B cell (primary cell): ENCODE data around the gene HOXA3. TPM values are rescaled to one million over a fixed set of nuclear protein-coding genes. Genes with fewer than 3 reads are reported as not detected.

Source experiments
- ATAC-seq: fragments of 200-7000 bp; cut with Tn5 transposase; one replicate; pipeline ENCODE4 v1.10.0; 2021; ENCODE audit warnings: low read depth, mild to moderate bottlenecking, moderate number of reproducible peaks, moderate library complexity
- CTCF ChIA-PET: fragments of 350-600 bp; sonication (Branson Sonifier 250); formaldehyde crosslinking; loops from one replicate; lab custom pipeline; 2021; ENCODE audit warnings: antibody characterized with exemption, inconsistent platforms; lab: Charles Lee
- POLR2A ChIA-PET: fragments of 350-600 bp; sonication (Branson Sonifier 250); formaldehyde crosslinking; loops from one replicate; lab custom pipeline; 2021; ENCODE audit warnings: antibody characterized with exemption; lab: Charles Lee
- DNase-seq: peaks from one replicate; pipeline ENCODE4 v3.0.0; 2013
- H2AFZ ChIP-seq: 2 replicates; pipeline ENCODE4 v1.6.1; 2012; ENCODE audit warnings: mild to moderate bottlenecking, low read depth, low read length; ENCODE audit not compliant: insufficient read depth, poor library complexity, severe bottlenecking
- H3K27ac ChIP-seq, 2 donors: 1 replicate in 1 of 2; 2 replicates in 1 of 2; pipeline ENCODE4 v1.5.1; 2012 to 2013; ENCODE audit warnings: low read length in 2 of 2, mild to moderate bottlenecking in 2 of 2, moderate library complexity in 1 of 2
- H3K27me3 ChIP-seq, 4 experiments: fragments of 200-600 bp in 1 of 4; sonication (generic) in 1 of 4; replicated peaks in 1 of 4; 1 replicate in 2 of 4; 2 replicates in 2 of 4; pipeline versions ENCODE4 v1.6.1 to v1.7.0; 2013 to 2016; ENCODE audit warnings: low read length in 3 of 4, mild to moderate bottlenecking in 2 of 4, mixed read lengths in 1 of 4, moderate library complexity in 1 of 4; ENCODE audit not compliant: insufficient read depth in 4 of 4, control insufficient read depth in 3 of 4; ENCODE audit errors: control extremely low read depth in 1 of 4
- H3K36me3 ChIP-seq, 2 experiments: replicated peaks in 1 of 2; 1 replicate in 1 of 2; 2 replicates in 1 of 2; pipeline versions ENCODE4 v1.6.1 to v1.7.1; 2013; ENCODE audit warnings: low read length in 1 of 2; ENCODE audit not compliant: insufficient read depth in 2 of 2, control insufficient read depth in 1 of 2; ENCODE audit errors: control extremely low read depth in 1 of 2, extremely low read depth in 1 of 2
- H3K4me1 ChIP-seq, 2 donors: fragments of 200-600 bp in 1 of 2; sonication (generic) in 1 of 2; 1 replicate in 1 of 2; 2 replicates in 1 of 2; pipeline versions ENCODE4 v1.5.1 to v1.6.1; 2013 to 2017; ENCODE audit warnings: low read length in 2 of 2; ENCODE audit not compliant: control insufficient read depth in 2 of 2, insufficient read depth in 2 of 2
- H3K4me2 ChIP-seq: replicated peaks from 2 replicates; pipeline ENCODE3; 2012; ENCODE audit warnings: mild to moderate bottlenecking, low read depth, low read length; ENCODE audit not compliant: poor library complexity, severe bottlenecking
- H3K4me3 ChIP-seq, 5 experiments: fragments of 200-600 bp in 1 of 5; sonication (generic) in 1 of 5; 1 replicate in 3 of 5; 2 replicates in 2 of 5; pipeline versions ENCODE4 v1.5.1 to v1.7.0; 2011 to 2016; ENCODE audit warnings: low read length in 4 of 5, mild to moderate bottlenecking in 4 of 5, low read depth in 2 of 5, control low read depth in 1 of 5, moderate library complexity in 1 of 5; ENCODE audit not compliant: insufficient read depth in 1 of 5; ENCODE audit errors: control extremely low read depth in 1 of 5, extremely low read depth in 1 of 5
- H3K79me2 ChIP-seq: fragments of 200-600 bp; sonication (generic); one replicate; pipeline ENCODE4 v1.6.0; 2016; ENCODE audit warnings: low read length; ENCODE audit not compliant: control insufficient read depth, insufficient read depth
- H3K9ac ChIP-seq: fragments of 200-600 bp; sonication (generic); 2 replicates; pipeline ENCODE4 v1.6.1; 2017; ENCODE audit warnings: mild to moderate bottlenecking, low read length, moderate library complexity
- H3K9me3 ChIP-seq, 3 donors: one replicate each; pipeline versions ENCODE4 v1.6.1 to v1.7.1; 2013; ENCODE audit warnings: low read length in 2 of 3; ENCODE audit not compliant: control insufficient read depth in 2 of 3, insufficient read depth in 1 of 3; ENCODE audit errors: control extremely low read depth in 1 of 3
- H4K20me1 ChIP-seq: 2 replicates; pipeline ENCODE4 v1.6.0; 2012; ENCODE audit warnings: mild to moderate bottlenecking, low read length; ENCODE audit not compliant: insufficient read depth, control insufficient read depth, poor library complexity, severe bottlenecking
- H3K27ac Mint-ChIP-seq: one replicate; pipeline ENCODE4 v1.8.0; 2021; ENCODE audit warnings: mixed read lengths
- H3K27me3 Mint-ChIP-seq: one replicate; pipeline ENCODE4 v1.8.0; 2021; ENCODE audit warnings: mixed read lengths
- H3K4me1 Mint-ChIP-seq: one replicate; pipeline ENCODE4 v1.8.0; 2021; ENCODE audit warnings: mixed read lengths
- H3K4me3 Mint-ChIP-seq: one replicate; pipeline ENCODE4 v1.8.0; 2021; ENCODE audit warnings: mixed read lengths
- H3K9me3 Mint-ChIP-seq: one replicate; pipeline ENCODE4 v1.8.0; 2022; ENCODE audit warnings: mixed read lengths; ENCODE audit not compliant: insufficient read depth
- EZH2 ChIP-seq: IDR thresholded peaks from 2 replicates; pipeline ENCODE4 v1.6.1; 2012; ENCODE audit warnings: borderline replicate concordance, low read depth, mild to moderate bottlenecking, moderate library complexity, low read length; ENCODE audit not compliant: insufficient read depth, poor library complexity, severe bottlenecking
- WGBS: methylation state at CpG from one replicate; pipeline ENCODE4 v1.1.5; 2013; ENCODE audit warnings: missing lambda C conversion rate; ENCODE audit not compliant: insufficient coverage; 5-methylcytosine and 5-hydroxymethylcytosine counted together
- intact Hi-C: fragments of 100-400 bp; cut with micrococcal nuclease; formaldehyde crosslinking; loops from one replicate; pipeline ENCODE4 v1.10.0; 2022
- polyA plus RNA-seq: library from polyadenylated mRNA; depleted of rRNA; stranded (reverse); fragments of >200 nt; gene quantifications from 2 replicates; pipeline ENCODE4 v1.2.3, GENCODE V29; 2012
- total RNA-seq, 2 donors: library from RNA; stranded (reverse); fragments of 120-200 nt in 1 of 2; gene quantifications; 1 replicate in 1 of 2; 2 replicates in 1 of 2; pipeline versions ENCODE4 v1.2.3 to v1.2.4, GENCODE V29; 2013 to 2022
- TF ChIP-seq, protein P1 (sequence below): fragments of 200-600 bp; IDR thresholded peaks from one replicate; pipeline ENCODE4 v1.8.0; 2022; ENCODE audit warnings: antibody characterized with exemption, mild to moderate bottlenecking

The HOXA3 gene
- total and polyA plus RNA-seq, 2 donors (not counting 1 experiment from before 2014, with no cell fraction given), result 0.07 TPM; not detected in 1

DNA sequence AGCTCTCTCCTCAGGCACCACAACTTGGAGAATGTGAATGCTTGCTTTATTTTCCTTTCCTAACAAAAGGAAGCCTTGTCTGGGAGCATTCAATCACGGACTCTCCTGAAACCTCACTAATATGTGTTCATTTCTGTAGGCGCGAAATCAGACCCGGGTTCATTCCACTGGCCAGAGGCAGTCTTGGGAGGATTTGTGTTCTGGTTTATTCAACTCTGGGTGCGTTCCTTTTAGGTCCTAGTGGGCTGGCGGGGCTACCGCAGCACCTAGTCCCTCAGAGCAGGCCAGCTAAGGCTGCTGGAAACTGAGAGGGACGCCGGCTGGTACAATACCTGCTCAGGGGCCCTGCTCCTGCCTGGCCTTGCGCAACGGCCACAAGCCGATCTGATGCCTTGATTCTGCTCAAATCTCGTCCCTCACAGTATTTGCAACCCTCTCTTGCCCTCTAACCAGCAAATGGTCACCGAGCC is 29.3 kb downstream of the HOXA3 start:
- TF ChIP-seq, protein P1, sequence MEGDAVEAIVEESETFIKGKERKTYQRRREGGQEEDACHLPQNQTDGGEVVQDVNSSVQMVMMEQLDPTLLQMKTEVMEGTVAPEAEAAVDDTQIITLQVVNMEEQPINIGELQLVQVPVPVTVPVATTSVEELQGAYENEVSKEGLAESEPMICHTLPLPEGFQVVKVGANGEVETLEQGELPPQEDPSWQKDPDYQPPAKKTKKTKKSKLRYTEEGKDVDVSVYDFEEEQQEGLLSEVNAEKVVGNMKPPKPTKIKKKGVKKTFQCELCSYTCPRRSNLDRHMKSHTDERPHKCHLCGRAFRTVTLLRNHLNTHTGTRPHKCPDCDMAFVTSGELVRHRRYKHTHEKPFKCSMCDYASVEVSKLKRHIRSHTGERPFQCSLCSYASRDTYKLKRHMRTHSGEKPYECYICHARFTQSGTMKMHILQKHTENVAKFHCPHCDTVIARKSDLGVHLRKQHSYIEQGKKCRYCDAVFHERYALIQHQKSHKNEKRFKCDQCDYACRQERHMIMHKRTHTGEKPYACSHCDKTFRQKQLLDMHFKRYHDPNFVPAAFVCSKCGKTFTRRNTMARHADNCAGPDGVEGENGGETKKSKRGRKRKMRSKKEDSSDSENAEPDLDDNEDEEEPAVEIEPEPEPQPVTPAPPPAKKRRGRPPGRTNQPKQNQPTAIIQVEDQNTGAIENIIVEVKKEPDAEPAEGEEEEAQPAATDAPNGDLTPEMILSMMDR, result no peak
- no peak for TF ChIP-seq EZH2
- no peaks in the 10 kb centered on the region for H3K9me3 Mint-ChIP-seq
- H2AFZ ChIP-seq, result no peak overlapping the region

DNA sequence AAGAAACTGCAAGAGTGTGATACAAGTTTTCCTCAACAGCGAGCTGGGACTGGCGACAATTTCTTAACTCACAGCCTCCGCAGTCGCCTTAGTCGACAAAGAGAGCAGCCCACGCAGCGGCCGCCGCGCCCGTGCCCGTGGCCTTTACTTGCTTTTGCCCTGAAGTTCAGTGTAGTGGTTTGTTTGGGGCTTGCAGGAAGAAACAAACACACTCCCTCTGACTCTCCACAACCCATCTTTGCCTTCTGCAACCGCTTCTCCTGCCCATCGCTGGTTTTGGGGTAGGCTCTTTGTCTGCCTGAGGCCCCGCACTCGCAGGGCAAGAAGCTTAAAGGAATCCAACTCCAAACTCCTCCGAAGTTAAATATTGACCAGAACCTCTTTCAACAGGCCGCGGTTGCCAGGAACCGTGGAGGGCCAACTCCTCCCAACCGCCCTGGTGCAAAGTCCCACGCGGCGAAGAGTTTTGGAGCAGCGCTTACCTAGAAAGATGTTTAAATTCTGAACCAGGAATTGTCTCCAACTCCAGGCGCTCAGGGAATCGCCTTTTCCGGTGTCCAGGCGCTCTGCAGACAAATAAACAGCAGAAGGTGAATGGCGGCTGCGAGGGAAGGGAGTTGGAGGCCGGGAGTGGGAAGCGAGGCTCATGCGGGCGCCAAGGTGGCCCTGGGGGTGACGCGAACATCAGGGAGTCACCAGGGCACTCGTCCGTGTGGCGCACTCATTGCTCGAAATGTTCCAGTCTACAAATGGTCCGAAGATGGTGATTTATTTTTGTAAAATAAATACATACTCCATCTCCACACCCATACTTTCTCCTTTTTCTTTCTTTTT is 30.1 kb downstream of the HOXA3 start:
- no peak for ATAC-seq
- TF ChIP-seq, protein P1, result no peak
- no peak for TF ChIP-seq EZH2
- Histone ChIP-seq H3K4me1 (no peaks in the 10 kb centered on the region), H3K27ac (no peak overlapping the region), H3K9me3 (peaks cover 0 to 3% (median 0%) of the 10 kb centered on the region in 3 donors), H4K20me1 (no peaks in the 10 kb centered on the region), H3K27me3 (peaks cover 0 to 2% (median 0%) of the 10 kb centered on the region in 4 experiments), H3K36me3 (no peaks in the 10 kb centered on the region), H3K4me2 (no peak overlapping the region), H3K4me3 (no peak overlapping the region), H3K79me2 (no peaks in the 10 kb centered on the region), H2AFZ (no peak overlapping the region), H3K9ac (no peak overlapping the region)
- intact Hi-C loops, result no loop called here
- no peak for DNase-seq
- Mint-ChIP-seq H3K27me3 (peaks cover 32% of the 10 kb centered on the region), H3K27ac (no peak overlapping the region), H3K4me3 (no peak overlapping the region), H3K9me3 (no peaks in the 10 kb centered on the region), H3K4me1 (no peaks in the 10 kb centered on the region)
- ChIA-PET CTCF (no interaction called here), POLR2A (no interaction called here)
- WGBS, result 97% methylated on average over 22 of the region's 42 CpGs

More for the DNA sequence above, 29.3 kb downstream of the HOXA3 start:
- no peaks in the 10 kb centered on the region for H3K36me3 ChIP-seq
- Mint-ChIP-seq H3K27ac (no peak overlapping the region), H3K27me3 (peaks cover 36% of the 10 kb centered on the region), H3K4me3 (no peak overlapping the region), H3K4me1 (no peaks in the 10 kb centered on the region)
- no peaks in the 10 kb centered on the region for H3K4me1 ChIP-seq
- H3K27ac ChIP-seq, result no peak overlapping the region
- 96% methylated on average over 12 of the region's 14 CpGs for WGBS
- H3K79me2 ChIP-seq, result no peaks in the 10 kb centered on the region
- H3K9ac ChIP-seq, result no peak overlapping the region
- POLR2A ChIA-PET, result no interaction called here
- no peak overlapping the region for H3K4me2 ChIP-seq
- DNase-seq, result no peak
- no peak for ATAC-seq
- H3K4me3 ChIP-seq, result no peak overlapping the region
- CTCF ChIA-PET, result no interaction called here
- intact Hi-C loops, result no loop called here
- peaks cover 0 to 3% (median under 1%) of the 10 kb centered on the region in 4 experiments for H3K27me3 ChIP-seq
- H3K9me3 ChIP-seq, result peaks cover 0 to 3% (median 0%) of the 10 kb centered on the region in 3 donors
- no peaks in the 10 kb centered on the region for H4K20me1 ChIP-seq
